ENCODE results near the gene REPS2.

- TF ChIP-seq CTCF (IDR thresholded peaks at IDR 0.05) (no peak), EP300 (IDR thresholded peaks at IDR 0.05; ENCODE audit: low read depth) (no peak), POLR2AphosphoS5 (IDR thresholded peaks at IDR 0.05) (no peak), POLR2A (IDR thresholded peaks at IDR 0.05) (no peak)
These were observed 228.2 kb downstream of the REPS2 start for GRCh38 chrX:17174671-17175070.

All from transverse colon (tissue), 4 donors.